ENCODE measurements around the gene DNAJC12.

The DNAJC12 gene

GRCh38 chr10:67760272-67760671, 77.7 kb downstream of the DNAJC12 start:
- DNase-seq: no peak

Data from NCI-H345 (cell line).